HG03064 (cell line): Measurements from ENCODE around the gene SMYD3.
A peak's percentile ranks its signal among the peaks of the same experiment; 100 is the strongest.
"Not testable (repeated sequence)": the region's sequence is repeated elsewhere in the genome, so short reads cannot be mapped to it uniquely, and the experiment has no call there.

Source experiments
- ATAC-seq: cut with Tn5 transposase; IDR thresholded peaks from one replicate; pipeline ENCODE4 v1.9.1; 2021; ENCODE audit warnings: low read depth; ENCODE audit not compliant: unreplicated experiment

SMYD3 gene

GRCh38 chr1:246367041-246367440 is 140.0 kb downstream of the SMYD3 start:
- no peak for ATAC-seq

GRCh38 chr1:246365708-246366107 is 141.4 kb downstream of the SMYD3 start:
- ATAC-seq, result no peak

- ATAC-seq, result peak; percentile 87
These were observed 142.6 kb downstream of the SMYD3 start for GRCh38 chr1:246364415-246364941.

- ATAC-seq, result not testable (repeated sequence)
These were observed 150.0 kb downstream of the SMYD3 start for GRCh38 chr1:246357014-246357598.

- no peak for ATAC-seq
These were observed 151.5 kb downstream of the SMYD3 start for GRCh38 chr1:246355411-246356230.

GRCh38 chr1:246351721-246352120 is 155.4 kb downstream of the SMYD3 start:
- ATAC-seq, result no peak

- ATAC-seq, result no peak
These were observed 156.3 kb downstream of the SMYD3 start for GRCh38 chr1:246350745-246351144.

- no peak for ATAC-seq
These were observed 163.1 kb downstream of the SMYD3 start for GRCh38 chr1:246343937-246344336.

- ATAC-seq, result no peak
These were observed 163.8 kb downstream of the SMYD3 start for GRCh38 chr1:246343251-246343650.

- ATAC-seq, result no peak
These were observed 168.5 kb downstream of the SMYD3 start for GRCh38 chr1:246338546-246338945.

- ATAC-seq, result no peak
These were observed 169.0 kb downstream of the SMYD3 start for GRCh38 chr1:246338098-246338497.

- ATAC-seq, result no peak
These were observed 171.9 kb downstream of the SMYD3 start for GRCh38 chr1:246335151-246335550.

GRCh38 chr1:246333855-246334254 is 173.2 kb downstream of the SMYD3 start:
- no peak for ATAC-seq

- ATAC-seq, result no peak
These were observed 175.0 kb downstream of the SMYD3 start for GRCh38 chr1:246332078-246332477.

- ATAC-seq, result peak; percentile 96
These were observed 177.2 kb downstream of the SMYD3 start for GRCh38 chr1:246329900-246330299.

GRCh38 chr1:246329292-246329691 is 177.8 kb downstream of the SMYD3 start:
- ATAC-seq, result not testable (repeated sequence)

- no peak for ATAC-seq
These were observed 182.4 kb downstream of the SMYD3 start for GRCh38 chr1:246324711-246325110.

GRCh38 chr1:246324033-246324432 is 183.0 kb downstream of the SMYD3 start:
- ATAC-seq, result not testable (repeated sequence)

- no peak for ATAC-seq
These were observed 186.8 kb downstream of the SMYD3 start for GRCh38 chr1:246320286-246320685.

- ATAC-seq, result no peak
These were observed 187.9 kb downstream of the SMYD3 start for GRCh38 chr1:246319083-246319714.

GRCh38 chr1:246318622-246319021 is 188.5 kb downstream of the SMYD3 start:
- no peak for ATAC-seq

- no peak for ATAC-seq
These were observed 189.1 kb downstream of the SMYD3 start for GRCh38 chr1:246318036-246318359.
